HL-60 (cell line): ENCODE measurements around the gene CKS2.

Experiments used
- POLR2AphosphoS5 ChIP-seq: IDR thresholded peaks from 2 replicates; pipeline ENCODE4 v1.6.1; 2012; ENCODE audit warnings: low read depth
- TF ChIP-seq, protein P1 (sequence below): IDR thresholded peaks from one replicate; pipeline ENCODE4 v1.5.1; 2011; ENCODE audit warnings: low read length, control low read depth, inconsistent platforms; ENCODE audit not compliant: insufficient read depth
- TF ChIP-seq, protein P2 (sequence below): IDR thresholded peaks from 2 replicates; pipeline ENCODE4 v1.6.1; 2012; ENCODE audit warnings: low read depth; ENCODE audit not compliant: insufficient replicate concordance

DNA sequence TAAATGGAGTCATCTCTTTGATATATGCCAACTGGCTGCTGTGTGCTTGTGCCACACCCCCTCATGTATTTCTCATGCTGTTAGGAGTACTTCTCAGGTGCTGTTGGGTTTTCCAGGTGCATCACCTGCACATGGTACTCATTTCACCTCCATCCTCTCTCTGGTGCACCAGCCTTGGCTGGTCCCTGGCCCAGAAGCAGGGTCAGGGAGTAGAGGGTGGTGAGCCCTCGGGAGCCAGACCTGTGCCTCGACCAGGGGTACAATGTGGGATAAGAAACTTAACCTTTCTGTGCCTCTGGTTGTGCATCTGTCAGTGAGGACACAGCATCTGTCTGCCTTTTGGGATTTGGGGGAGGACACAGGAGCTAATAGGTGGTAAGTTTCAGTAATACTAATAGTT lies 45.8 kb downstream of the CKS2 start:
- TF ChIP-seq, protein P1, sequence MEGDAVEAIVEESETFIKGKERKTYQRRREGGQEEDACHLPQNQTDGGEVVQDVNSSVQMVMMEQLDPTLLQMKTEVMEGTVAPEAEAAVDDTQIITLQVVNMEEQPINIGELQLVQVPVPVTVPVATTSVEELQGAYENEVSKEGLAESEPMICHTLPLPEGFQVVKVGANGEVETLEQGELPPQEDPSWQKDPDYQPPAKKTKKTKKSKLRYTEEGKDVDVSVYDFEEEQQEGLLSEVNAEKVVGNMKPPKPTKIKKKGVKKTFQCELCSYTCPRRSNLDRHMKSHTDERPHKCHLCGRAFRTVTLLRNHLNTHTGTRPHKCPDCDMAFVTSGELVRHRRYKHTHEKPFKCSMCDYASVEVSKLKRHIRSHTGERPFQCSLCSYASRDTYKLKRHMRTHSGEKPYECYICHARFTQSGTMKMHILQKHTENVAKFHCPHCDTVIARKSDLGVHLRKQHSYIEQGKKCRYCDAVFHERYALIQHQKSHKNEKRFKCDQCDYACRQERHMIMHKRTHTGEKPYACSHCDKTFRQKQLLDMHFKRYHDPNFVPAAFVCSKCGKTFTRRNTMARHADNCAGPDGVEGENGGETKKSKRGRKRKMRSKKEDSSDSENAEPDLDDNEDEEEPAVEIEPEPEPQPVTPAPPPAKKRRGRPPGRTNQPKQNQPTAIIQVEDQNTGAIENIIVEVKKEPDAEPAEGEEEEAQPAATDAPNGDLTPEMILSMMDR, result no peak
- TF ChIP-seq, protein P2, sequence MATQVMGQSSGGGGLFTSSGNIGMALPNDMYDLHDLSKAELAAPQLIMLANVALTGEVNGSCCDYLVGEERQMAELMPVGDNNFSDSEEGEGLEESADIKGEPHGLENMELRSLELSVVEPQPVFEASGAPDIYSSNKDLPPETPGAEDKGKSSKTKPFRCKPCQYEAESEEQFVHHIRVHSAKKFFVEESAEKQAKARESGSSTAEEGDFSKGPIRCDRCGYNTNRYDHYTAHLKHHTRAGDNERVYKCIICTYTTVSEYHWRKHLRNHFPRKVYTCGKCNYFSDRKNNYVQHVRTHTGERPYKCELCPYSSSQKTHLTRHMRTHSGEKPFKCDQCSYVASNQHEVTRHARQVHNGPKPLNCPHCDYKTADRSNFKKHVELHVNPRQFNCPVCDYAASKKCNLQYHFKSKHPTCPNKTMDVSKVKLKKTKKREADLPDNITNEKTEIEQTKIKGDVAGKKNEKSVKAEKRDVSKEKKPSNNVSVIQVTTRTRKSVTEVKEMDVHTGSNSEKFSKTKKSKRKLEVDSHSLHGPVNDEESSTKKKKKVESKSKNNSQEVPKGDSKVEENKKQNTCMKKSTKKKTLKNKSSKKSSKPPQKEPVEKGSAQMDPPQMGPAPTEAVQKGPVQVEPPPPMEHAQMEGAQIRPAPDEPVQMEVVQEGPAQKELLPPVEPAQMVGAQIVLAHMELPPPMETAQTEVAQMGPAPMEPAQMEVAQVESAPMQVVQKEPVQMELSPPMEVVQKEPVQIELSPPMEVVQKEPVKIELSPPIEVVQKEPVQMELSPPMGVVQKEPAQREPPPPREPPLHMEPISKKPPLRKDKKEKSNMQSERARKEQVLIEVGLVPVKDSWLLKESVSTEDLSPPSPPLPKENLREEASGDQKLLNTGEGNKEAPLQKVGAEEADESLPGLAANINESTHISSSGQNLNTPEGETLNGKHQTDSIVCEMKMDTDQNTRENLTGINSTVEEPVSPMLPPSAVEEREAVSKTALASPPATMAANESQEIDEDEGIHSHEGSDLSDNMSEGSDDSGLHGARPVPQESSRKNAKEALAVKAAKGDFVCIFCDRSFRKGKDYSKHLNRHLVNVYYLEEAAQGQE, result no peak
- TF ChIP-seq POLR2AphosphoS5, result no peak
